K562 (cell line): ENCODE results near the gene PLA2G4A. TPM values are rescaled to one million over a fixed set of nuclear protein-coding genes. Genes with fewer than 3 reads are reported as not detected.
A peak's percentile ranks its signal among the peaks of the same experiment; 100 is the strongest.

Experiments used
- ATAC-seq: fragments of 200-7000 bp; cut with Tn5 transposase; 3 replicates; pipeline ENCODE4 v1.9.1; 2020; ENCODE audit warnings: moderate library complexity
- BruUV-seq: library from RNA; stranded (reverse); fragments of 400-500 nt; replicated peaks from 2 replicates; lab custom pipeline; 2021; lab: Mats Ljungman, UMichigan
- CTCF ChIA-PET: fragments of 300-600 bp; formaldehyde crosslinking; extraction: SDS; loops from one replicate; lab custom pipeline; 2021; ENCODE audit warnings: low intra/inter-chr PET ratio; lab: Yijun Ruan, JAX
- POLR2A ChIA-PET: fragments of 300-600, 350-650 bp; sonication (Branson Sonifier 250); formaldehyde crosslinking; extraction: SDS; loops from one replicate; lab custom pipeline; 2021; ENCODE audit warnings: antibody characterized with exemption, inconsistent platforms; lab: Yijun Ruan, JAX
- DNase-seq, 4 experiments: peaks; one replicate each; pipeline versions ENCODE4 v3.0.0 to v3.0.0-alpha.2; 2011 to 2018; ENCODE audit warnings: low spot score in 3 of 4, mixed read lengths in 3 of 4; ENCODE audit errors: extremely low read depth in 1 of 4
- FAIRE-seq: peaks from 2 replicates; lab custom pipeline; 2011; peaks lifted over from hg19 to GRCh38; lab: Jason Lieb, UNC
- H2AFZ ChIP-seq: 2 replicates; pipeline ENCODE4 v1.6.0; 2011; ENCODE audit warnings: low read depth, low read length, control low read depth, inconsistent platforms
- H3K27ac ChIP-seq: fragments of 200-600 bp; 3 replicates; pipeline ENCODE4 v1.8.0; 2011; ENCODE audit warnings: low read depth, mild to moderate bottlenecking, control low read depth, inconsistent platforms, low read length, moderate library complexity, mixed read lengths; ENCODE audit errors: extremely low read depth
- H3K27me3 ChIP-seq, 2 experiments: fragments of 300-600 bp in 1 of 2; 2 replicates in 1 of 2; 3 replicates in 1 of 2; pipeline versions ENCODE4 v1.6.0 to v1.8.0; 2011; ENCODE audit warnings: inconsistent platforms in 2 of 2, low read length in 2 of 2, mild to moderate bottlenecking in 1 of 2, mixed read lengths in 1 of 2, moderate library complexity in 1 of 2; ENCODE audit not compliant: control insufficient read depth in 2 of 2, insufficient read depth in 2 of 2
- H3K36me3 ChIP-seq: fragments of 300-600 bp; 3 replicates; pipeline ENCODE4 v1.8.0; 2011; ENCODE audit warnings: mild to moderate bottlenecking, low read length, inconsistent platforms; ENCODE audit not compliant: control insufficient read depth, insufficient read depth
- H3K4me1 ChIP-seq, 2 experiments: fragments of 200-600 bp in 1 of 2; replicated peaks in 1 of 2; 2 replicates in 1 of 2; 3 replicates in 1 of 2; pipeline versions ENCODE4 v1.5.1 to v1.8.0; 2011; ENCODE audit warnings: inconsistent platforms in 2 of 2, low read length in 2 of 2, mild to moderate bottlenecking in 1 of 2, mixed read lengths in 1 of 2, moderate library complexity in 1 of 2; ENCODE audit not compliant: control insufficient read depth in 2 of 2, insufficient read depth in 2 of 2
- H3K4me2 ChIP-seq: 2 replicates; pipeline ENCODE4 v1.6.1; 2011; ENCODE audit warnings: low read length, control low read depth, inconsistent platforms, mixed read lengths; ENCODE audit not compliant: insufficient read depth
- H3K4me3 ChIP-seq: fragments of 200-600 bp; sonication (generic), shearing (Covaris generic); 2 replicates; pipeline ENCODE4 v1.5.1; 2016; ENCODE audit warnings: control low read depth, inconsistent platforms
- H3K79me2 ChIP-seq: fragments of 200-600 bp; 3 replicates; pipeline ENCODE4 v1.8.0; 2011; ENCODE audit warnings: low read length, inconsistent platforms; ENCODE audit not compliant: control insufficient read depth, insufficient read depth
- H3K9ac ChIP-seq, 2 experiments: 2 replicates each; pipeline versions ENCODE4 v1.6.0 to v1.6.1; 2011; ENCODE audit warnings: low read depth in 2 of 2, low read length in 2 of 2, control low read depth in 1 of 2, inconsistent platforms in 1 of 2, mild to moderate bottlenecking in 1 of 2, mixed read lengths in 1 of 2; ENCODE audit not compliant: insufficient read depth in 1 of 2
- H3K9me1 ChIP-seq: one replicate; pipeline ENCODE4 v1.6.0; 2011; ENCODE audit warnings: inconsistent platforms, mild to moderate bottlenecking, low read length, moderate library complexity; ENCODE audit not compliant: control insufficient read depth, insufficient read depth
- H3K9me3 ChIP-seq: replicated peaks from 2 replicates; pipeline ENCODE4 v1.5.1; 2011; ENCODE audit warnings: low read depth, low read length, inconsistent platforms; ENCODE audit not compliant: control insufficient read depth, insufficient read depth
- H4K20me1 ChIP-seq: replicated peaks from 2 replicates; pipeline ENCODE4 v1.6.1; 2011; ENCODE audit warnings: low read length, inconsistent platforms, mixed read lengths; ENCODE audit not compliant: control insufficient read depth, insufficient read depth
- BCOR ChIP-seq: fragments of 450-650 bp; IDR thresholded peaks from 2 replicates; pipeline ENCODE4 v1.6.1; 2016
- IFI16 ChIP-seq: fragments of 250-450 bp; sonication (Bioruptor Pico); IDR thresholded peaks from 2 replicates; pipeline ENCODE4 v2.1.2; 2022; ENCODE audit warnings: mild to moderate bottlenecking, inconsistent platforms
- KAT2B ChIP-seq: IDR thresholded peaks from one replicate; pipeline ENCODE4 v1.6.1; 2012; ENCODE audit warnings: low read depth, mild to moderate bottlenecking, control low read depth, inconsistent platforms, low read length, moderate library complexity
- MCM3 ChIP-seq: fragments of 450-650 bp; IDR thresholded peaks from 2 replicates; pipeline ENCODE4 v1.6.1; 2016
- SOX6 ChIP-seq: fragments of 450-650 bp; IDR thresholded peaks from 2 replicates; pipeline ENCODE4 v1.6.1; 2014; ENCODE audit warnings: mild to moderate bottlenecking
- SPI1 ChIP-seq: IDR thresholded peaks from 2 replicates; pipeline ENCODE4 v1.6.1; 2011; ENCODE audit warnings: low read depth, low read length, control low read depth, borderline replicate concordance
- WGBS: fragments of 100-300 bp; shearing (Covaris generic); methylation state at CpG from one replicate; pipeline ENCODE4 v1.1.6; 2016; ENCODE audit warnings: low coverage, mixed read lengths; ENCODE audit not compliant: insufficient coverage; ENCODE audit errors: missing lambda C conversion rate; 5-methylcytosine and 5-hydroxymethylcytosine counted together
- in situ Hi-C: fragments of 300-500 bp; cut with MboI; formaldehyde crosslinking; loops from 4 replicates; pipeline ENCODE4 v1.15.0; 2018; ENCODE audit warnings: inconsistent platforms, mixed read lengths
- intact Hi-C: fragments of 100-400 bp; cut with micrococcal nuclease; formaldehyde crosslinking; loops from 2 replicates; pipeline ENCODE4 v1.14.2; 2022
- polyA plus RNA-seq, 8 experiments: library from polyadenylated mRNA; depleted of rRNA in 4 of 8; stranded (reverse) in 5 of 8; unstranded in 3 of 8; fragments of >200 nt; fragmentation: Nextera tagmentation in 2 of 8; fragmentation: Illumina TruSeq in 1 of 8; extraction: Ambion mirVana in 2 of 8; extraction: Trizol in 1 of 8; gene quantifications; 2 replicates each; pipeline versions ENCODE4 v1.2.1 to v1.2.3, GENCODE V29; 2011 to 2014; ENCODE audit warnings: inconsistent platforms in 1 of 8, missing spikeins in 1 of 8
- total RNA-seq, 7 experiments: library from RNA; depleted of rRNA in 6 of 7; stranded (reverse); fragments of >200 nt in 6 of 7; fragmentation: Illumina TruSeq in 2 of 7; extraction: Trizol in 2 of 7; gene quantifications; 2 replicates each; pipeline versions ENCODE4 v1.2.1 to v1.2.3, GENCODE V29; 2011 to 2021; ENCODE audit warnings: low replicate concordance in 1 of 7
- TF ChIP-seq, protein P1 (sequence below), 2 experiments: IDR thresholded peaks; 2 replicates each; pipeline ENCODE4 v1.6.1; 2011; ENCODE audit warnings: borderline replicate concordance in 1 of 2, control low read depth in 1 of 2, low read depth in 1 of 2, low read length in 1 of 2, mild to moderate bottlenecking in 1 of 2, mixed read lengths in 1 of 2, moderate library complexity in 1 of 2; ENCODE audit not compliant: insufficient read depth in 1 of 2, insufficient read length in 1 of 2, poor library complexity in 1 of 2, severe bottlenecking in 1 of 2; ENCODE audit errors: extremely low read depth in 1 of 2

PLA2G4A gene
- total and polyA plus RNA-seq, 9 of the 15 experiments (the other 6 are each of a cell fraction or from before 2014, with no cell fraction given), result 0.04 to 0.71 (median 0.22) TPM; not detected in 4

DNA sequence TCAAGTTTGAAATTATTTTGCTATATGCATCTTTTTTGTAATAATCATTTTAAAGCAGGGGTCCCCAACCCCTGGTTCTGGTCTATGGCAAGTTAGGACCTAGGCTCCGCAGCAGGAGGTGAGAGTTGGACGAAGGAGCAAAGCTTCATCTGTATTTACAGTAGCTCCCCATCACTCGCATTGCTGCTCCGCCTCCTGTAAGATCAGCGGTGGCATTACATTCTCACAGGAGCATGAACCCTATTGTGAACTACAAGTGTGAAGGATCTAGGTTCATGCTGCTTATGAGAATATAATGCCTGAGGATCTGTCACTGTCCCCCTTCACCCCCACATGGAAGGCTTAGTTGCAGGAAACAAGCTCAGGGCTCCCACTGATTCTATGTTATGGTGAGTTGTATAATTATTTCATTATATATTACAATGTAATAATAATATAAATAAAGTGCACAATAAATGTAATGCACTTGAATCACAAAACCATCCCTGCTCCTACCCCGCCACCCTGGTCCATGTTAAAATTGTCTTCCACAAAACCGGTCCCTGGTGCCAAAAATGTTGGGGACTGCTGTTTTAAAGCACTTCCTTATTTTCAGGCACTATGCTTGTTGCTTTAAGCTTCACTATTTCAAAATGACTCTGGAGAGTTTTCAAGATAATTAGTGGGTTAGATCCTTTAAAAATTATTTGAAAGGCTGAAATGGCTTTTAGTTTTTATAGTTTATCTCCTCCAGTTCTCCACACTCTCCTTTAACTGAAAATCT lies 74.8 kb downstream of the PLA2G4A start:
- no peaks in the 10 kb centered on the region for H4K20me1 ChIP-seq
- intact Hi-C loops, result no loop called here
- no peak for DNase-seq
- CTCF ChIA-PET, result no interaction called here
- in situ Hi-C loops, result no loop called here
- TF ChIP-seq SPI1, result peak; percentile 41; the same call in 1 of the 2 replicates
- TF ChIP-seq, protein P1, sequence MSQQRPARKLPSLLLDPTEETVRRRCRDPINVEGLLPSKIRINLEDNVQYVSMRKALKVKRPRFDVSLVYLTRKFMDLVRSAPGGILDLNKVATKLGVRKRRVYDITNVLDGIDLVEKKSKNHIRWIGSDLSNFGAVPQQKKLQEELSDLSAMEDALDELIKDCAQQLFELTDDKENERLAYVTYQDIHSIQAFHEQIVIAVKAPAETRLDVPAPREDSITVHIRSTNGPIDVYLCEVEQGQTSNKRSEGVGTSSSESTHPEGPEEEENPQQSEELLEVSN (IDR thresholded peaks at IDR 0.05; ENCODE audit: borderline replicate concordance in 1 of 2, extremely low read depth in 1 of 2, insufficient read depth in 1 of 2, insufficient read length in 1 of 2, low read depth in 1 of 2, low read length in 1 of 2, poor library complexity in 1 of 2, severe bottlenecking in 1 of 2), result no peak
- TF ChIP-seq, all 486 proteins: peak for 1
- Histone ChIP-seq H3K36me3 (no peaks in the 10 kb centered on the region), H3K4me1 (no peaks in the 10 kb centered on the region), H3K4me2 (no peak overlapping the region), H3K9me3 (no peaks in the 10 kb centered on the region), H3K9me1 (no peaks in the 10 kb centered on the region), H3K9ac (no peak overlapping the region), H2AFZ (no peak overlapping the region), H3K79me2 (no peaks in the 10 kb centered on the region), H3K27ac (no peak overlapping the region), H3K4me3 (no peak overlapping the region), H3K27me3 (no peaks in the 10 kb centered on the region)
- WGBS, result 2% methylated on average over 7 of the region's 7 CpGs
- ATAC-seq (no peak), FAIRE-seq (no peak)
- no TSS peak for BruUV-seq
- POLR2A ChIA-PET, result no interaction called here

DNA sequence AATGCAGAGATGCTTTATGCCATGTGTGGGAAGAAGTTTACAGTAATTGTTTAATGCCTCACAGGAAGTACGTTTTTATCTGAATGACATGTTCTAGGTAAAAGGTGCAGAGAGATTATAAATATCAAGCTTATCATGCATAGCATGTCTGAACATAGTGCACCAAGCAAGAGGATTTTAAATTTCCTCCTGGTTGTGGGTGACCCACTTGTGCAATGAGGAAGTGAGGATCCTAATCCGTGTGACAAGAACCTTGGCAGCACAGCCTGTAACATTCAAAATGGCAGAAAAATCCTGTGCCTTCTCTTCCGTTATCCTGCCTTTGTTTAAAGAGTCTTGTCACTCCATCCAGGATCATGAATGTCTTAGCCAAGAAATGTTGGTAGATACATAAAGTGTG lies 75.6 kb downstream of the PLA2G4A start:
- no peak overlapping the region for H3K27ac ChIP-seq
- H3K9me1 ChIP-seq, result no peaks in the 10 kb centered on the region
- no peaks in the 10 kb centered on the region for H3K9me3 ChIP-seq
- no peak for DNase-seq
- intact Hi-C loops, result no loop called here
- no peak overlapping the region for H2AFZ ChIP-seq
- no peak for FAIRE-seq
- BruUV-seq, result no TSS peak
- POLR2A ChIA-PET, result no interaction called here
- H3K4me3 ChIP-seq, result no peak overlapping the region
- no peak overlapping the region for H3K4me2 ChIP-seq
- H3K4me1 ChIP-seq, result no peaks in the 10 kb centered on the region
- H3K36me3 ChIP-seq, result no peaks in the 10 kb centered on the region
- no peak overlapping the region for H3K9ac ChIP-seq
- no peaks in the 10 kb centered on the region for H4K20me1 ChIP-seq
- no peak for TF ChIP-seq SOX6
- TF ChIP-seq MCM3, result no peak
- no peak for TF ChIP-seq BCOR
- TF ChIP-seq KAT2B, result no peak
- TF ChIP-seq IFI16, result no peak
- TF ChIP-seq, all 486 proteins: peak for 0
- WGBS, result 0% methylated on average over 3 of the region's 3 CpGs
- ATAC-seq, result no peak
- Histone ChIP-seq H3K27me3 (no peaks in the 10 kb centered on the region), H3K79me2 (no peaks in the 10 kb centered on the region)
- in situ Hi-C loops, result no loop called here
- CTCF ChIA-PET, result no interaction called here
